Transverse colon (tissue), 4 donors: ENCODE results near the gene PEG3.

Experiments
- POLR2AphosphoS5 ChIP-seq, 3 donors: sonication (generic); formaldehyde crosslinking; IDR thresholded peaks; one replicate each; pipeline ENCODE4 v1.6.1; 2016; ENCODE audit warnings: antibody characterized with exemption in 3 of 3
- TF ChIP-seq, protein P1 (sequence below), 5 experiments: fragments of 200-600 bp in 3 of 5; fragments of 450-650 bp in 2 of 5; sonication (generic) in 3 of 5; IDR thresholded peaks; 1 replicate in 2 of 5; 2 replicates in 3 of 5; pipeline ENCODE4 v1.5.1; 2016 to 2017; ENCODE audit warnings: antibody characterized with exemption in 5 of 5, inconsistent platforms in 3 of 5, mild to moderate bottlenecking in 2 of 5, moderate library complexity in 1 of 5

GRCh38 chr19:56823956-56824355 lies 16.6 kb downstream of the PEG3 start:
- TF ChIP-seq, protein P1, sequence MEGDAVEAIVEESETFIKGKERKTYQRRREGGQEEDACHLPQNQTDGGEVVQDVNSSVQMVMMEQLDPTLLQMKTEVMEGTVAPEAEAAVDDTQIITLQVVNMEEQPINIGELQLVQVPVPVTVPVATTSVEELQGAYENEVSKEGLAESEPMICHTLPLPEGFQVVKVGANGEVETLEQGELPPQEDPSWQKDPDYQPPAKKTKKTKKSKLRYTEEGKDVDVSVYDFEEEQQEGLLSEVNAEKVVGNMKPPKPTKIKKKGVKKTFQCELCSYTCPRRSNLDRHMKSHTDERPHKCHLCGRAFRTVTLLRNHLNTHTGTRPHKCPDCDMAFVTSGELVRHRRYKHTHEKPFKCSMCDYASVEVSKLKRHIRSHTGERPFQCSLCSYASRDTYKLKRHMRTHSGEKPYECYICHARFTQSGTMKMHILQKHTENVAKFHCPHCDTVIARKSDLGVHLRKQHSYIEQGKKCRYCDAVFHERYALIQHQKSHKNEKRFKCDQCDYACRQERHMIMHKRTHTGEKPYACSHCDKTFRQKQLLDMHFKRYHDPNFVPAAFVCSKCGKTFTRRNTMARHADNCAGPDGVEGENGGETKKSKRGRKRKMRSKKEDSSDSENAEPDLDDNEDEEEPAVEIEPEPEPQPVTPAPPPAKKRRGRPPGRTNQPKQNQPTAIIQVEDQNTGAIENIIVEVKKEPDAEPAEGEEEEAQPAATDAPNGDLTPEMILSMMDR (IDR thresholded peaks at IDR 0.05) = no peak
- TF ChIP-seq POLR2AphosphoS5 (IDR thresholded peaks at IDR 0.05) = no peak
